MCF 10A (cell line): Measurements from ENCODE around the gene CSNK2B. TPM values are rescaled to one million over a fixed set of nuclear protein-coding genes. Genes with fewer than 3 reads are reported as not detected.

ENCODE experiments used
- BruUV-seq: library from RNA; stranded (reverse); fragments of 400-500 nt; replicated peaks from 2 replicates; lab custom pipeline; 2021; lab: Mats Ljungman, UMichigan
- CTCF ChIA-PET: fragments of 300-600 bp; sonication (Branson Sonifier 250); formaldehyde crosslinking; extraction: SDS; loops from one replicate; lab custom pipeline; 2021; ENCODE audit warnings: antibody characterized with exemption, inconsistent platforms; lab: Yijun Ruan, JAX
- POLR2A ChIA-PET: fragments of 300-600, 350-650 bp; sonication (Branson Sonifier 250); formaldehyde crosslinking; extraction: SDS; loops from one replicate; lab custom pipeline; 2020; ENCODE audit warnings: antibody characterized with exemption, inconsistent platforms; lab: Yijun Ruan, JAX
- DNase-seq: peaks from one replicate; pipeline ENCODE4 v3.0.0-alpha.2; 2018; ENCODE audit not compliant: unreplicated experiment
- H3K27ac Mint-ChIP-seq: one replicate; pipeline ENCODE4 v1.8.0; 2022; ENCODE audit warnings: mild to moderate bottlenecking, low read depth, mixed read lengths; ENCODE audit not compliant: unreplicated experiment
- H3K27me3 Mint-ChIP-seq: one replicate; pipeline ENCODE4 v1.8.0; 2022; ENCODE audit warnings: mixed read lengths; ENCODE audit not compliant: insufficient read depth, unreplicated experiment
- H3K36me3 Mint-ChIP-seq: one replicate; pipeline ENCODE4 v1.8.0; 2022; ENCODE audit warnings: mild to moderate bottlenecking, moderate library complexity, mixed read lengths; ENCODE audit not compliant: insufficient read depth, unreplicated experiment
- H3K4me1 Mint-ChIP-seq: one replicate; pipeline ENCODE4 v1.8.0; 2022; ENCODE audit warnings: mixed read lengths; ENCODE audit not compliant: insufficient read depth, unreplicated experiment
- H3K4me3 Mint-ChIP-seq: one replicate; pipeline ENCODE4 v1.8.0; 2022; ENCODE audit warnings: mild to moderate bottlenecking, moderate library complexity, mixed read lengths; ENCODE audit not compliant: unreplicated experiment
- H3K9me3 Mint-ChIP-seq: one replicate; pipeline ENCODE4 v1.8.0; 2022; ENCODE audit warnings: mixed read lengths; ENCODE audit not compliant: unreplicated experiment
- CTCF ChIP-seq: fragments of 200-600 bp; IDR thresholded peaks from one replicate; pipeline ENCODE4 v1.8.0; 2022; ENCODE audit warnings: antibody characterized with exemption, mild to moderate bottlenecking; ENCODE audit not compliant: unreplicated experiment
- intact Hi-C: fragments of 100-400 bp; cut with micrococcal nuclease; formaldehyde crosslinking; loops from 2 replicates; pipeline ENCODE4 v1.14.1; 2022
- total RNA-seq: library from RNA; stranded (reverse); gene quantifications from 2 replicates; pipeline ENCODE4 v1.2.3, GENCODE V29; 2022

CSNK2B gene
- total RNA-seq, 1 experiment from 2014 or later: 209 TPM

- Mint-ChIP-seq H3K27ac (no peak within 1 kb of the TSS), H3K4me1 (peaks cover 15% of the 10 kb centered on the region), H3K9me3 (no peaks in the 10 kb centered on the region), H3K36me3 (no peaks in the 10 kb centered on the region), H3K4me3 (no peak within 1 kb of the TSS), H3K27me3 (no peaks in the 10 kb centered on the region)
- intact Hi-C loops: no loop called here
- CTCF ChIA-PET: interaction anchor here (0.7 to 1.2 kb wide), 4 partner anchors 12 to 55 kb away, joined by 3 to 4 read pairs (median 3); partner anchors contain the start of gene ABHD16A
- no peak for TF ChIP-seq CTCF
- no peak for DNase-seq
- BruUV-seq: no TSS peak
- POLR2A ChIA-PET: interaction anchor here (0.7 to 2.1 kb wide), 4 partner anchors 12 to 19 kb away, joined by 3 to 8 read pairs (median 4); partner anchors contain the start of genes ABHD16A and DDAH2
Observed at GRCh38 chr6:31715022-31715958, 49.4 kb downstream of the CSNK2B start, which contains the start of gene LY6G6D. Gene LY6G6D (plus strand): TSS chr6:31715348. CDS start chr6:31715356, 8 bp downstream.

GRCh38 chr6:31717499-31718222, 51.8 kb downstream of the CSNK2B start:
- no peak for TF ChIP-seq CTCF
- Mint-ChIP-seq H3K4me3 (no peak overlapping the region), H3K27ac (no peak overlapping the region), H3K36me3 (no peaks in the 10 kb centered on the region), H3K27me3 (no peaks in the 10 kb centered on the region), H3K9me3 (no peaks in the 10 kb centered on the region), H3K4me1 (peaks cover 11% of the 10 kb centered on the region)
- ChIA-PET CTCF (interaction anchor here (0.6 to 1.3 kb wide), 2 partner anchors 10 to 103 kb away, joined by 3 to 5 read pairs; no protein-coding TSS in a partner anchor), POLR2A (no interaction called here)
- intact Hi-C loops: no loop called here
- DNase-seq: peak; percentile 30
- BruUV-seq: no TSS peak

- BruUV-seq: no TSS peak
- POLR2A ChIA-PET: no interaction called here
- Mint-ChIP-seq H3K27me3 (no peaks in the 10 kb centered on the region), H3K4me3 (no peak overlapping the region), H3K4me1 (peaks cover 11% of the 10 kb centered on the region), H3K9me3 (no peaks in the 10 kb centered on the region), H3K27ac (no peak overlapping the region), H3K36me3 (no peaks in the 10 kb centered on the region)
- intact Hi-C loops: no loop called here
- CTCF ChIA-PET: no interaction called here
- DNase-seq: no peak
- no peak for TF ChIP-seq CTCF
Observed at GRCh38 chr6:31718265-31718664, 52.4 kb downstream of the CSNK2B start.
